ENCODE measurements around the gene OMP. TPM values are rescaled to one million over a fixed set of nuclear protein-coding genes. Genes with fewer than 3 reads are reported as not detected.

Gene OMP
- total RNA-seq, 1 donor from 2014 or later: not detected

DNA sequence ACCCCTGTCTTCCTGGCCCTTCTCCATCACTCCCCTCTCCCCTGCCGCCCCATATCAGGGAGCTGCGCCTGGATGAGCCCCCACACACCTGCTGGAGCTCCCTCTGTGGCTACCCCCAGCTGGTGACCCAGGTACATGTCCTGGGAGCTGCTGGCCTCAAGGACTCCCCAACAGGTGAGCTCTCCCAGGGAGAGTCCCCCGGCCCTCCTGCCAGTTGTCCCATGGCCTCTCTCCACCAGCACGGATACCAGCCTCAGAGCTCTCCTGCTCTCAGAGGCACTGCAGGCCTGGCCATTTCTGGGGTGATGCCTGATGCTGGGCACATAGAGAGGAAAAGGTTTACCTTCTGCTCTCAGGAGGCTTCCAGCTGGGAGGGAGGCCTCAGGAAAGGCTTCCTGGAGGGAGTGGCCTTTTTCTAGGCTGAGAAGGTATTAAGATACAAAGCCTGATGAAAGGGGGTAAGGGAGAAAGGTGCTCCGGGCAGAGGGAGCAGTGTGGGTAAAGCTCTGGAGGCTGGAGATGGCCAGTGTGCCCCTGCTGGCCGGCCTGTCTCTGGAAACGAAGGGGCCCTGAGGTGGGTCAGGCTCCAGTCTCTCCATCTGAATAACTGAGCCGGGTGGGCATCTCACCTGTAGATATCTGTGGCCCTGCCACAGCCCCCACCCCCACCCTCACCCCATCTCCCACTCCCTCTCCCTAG is 19.4 kb downstream of the OMP start:
- no peaks in the 10 kb centered on the region for H3K36me3 Mint-ChIP-seq (ENCODE audit: unreplicated experiment)
- TF ChIP-seq, protein P1, sequence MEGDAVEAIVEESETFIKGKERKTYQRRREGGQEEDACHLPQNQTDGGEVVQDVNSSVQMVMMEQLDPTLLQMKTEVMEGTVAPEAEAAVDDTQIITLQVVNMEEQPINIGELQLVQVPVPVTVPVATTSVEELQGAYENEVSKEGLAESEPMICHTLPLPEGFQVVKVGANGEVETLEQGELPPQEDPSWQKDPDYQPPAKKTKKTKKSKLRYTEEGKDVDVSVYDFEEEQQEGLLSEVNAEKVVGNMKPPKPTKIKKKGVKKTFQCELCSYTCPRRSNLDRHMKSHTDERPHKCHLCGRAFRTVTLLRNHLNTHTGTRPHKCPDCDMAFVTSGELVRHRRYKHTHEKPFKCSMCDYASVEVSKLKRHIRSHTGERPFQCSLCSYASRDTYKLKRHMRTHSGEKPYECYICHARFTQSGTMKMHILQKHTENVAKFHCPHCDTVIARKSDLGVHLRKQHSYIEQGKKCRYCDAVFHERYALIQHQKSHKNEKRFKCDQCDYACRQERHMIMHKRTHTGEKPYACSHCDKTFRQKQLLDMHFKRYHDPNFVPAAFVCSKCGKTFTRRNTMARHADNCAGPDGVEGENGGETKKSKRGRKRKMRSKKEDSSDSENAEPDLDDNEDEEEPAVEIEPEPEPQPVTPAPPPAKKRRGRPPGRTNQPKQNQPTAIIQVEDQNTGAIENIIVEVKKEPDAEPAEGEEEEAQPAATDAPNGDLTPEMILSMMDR (IDR thresholded peaks at IDR 0.05; ENCODE audit: partially characterized antibody, unreplicated experiment): no peak
- H3K27me3 Mint-ChIP-seq (ENCODE audit: unreplicated experiment): peaks cover 3% of the 10 kb centered on the region

DNA sequence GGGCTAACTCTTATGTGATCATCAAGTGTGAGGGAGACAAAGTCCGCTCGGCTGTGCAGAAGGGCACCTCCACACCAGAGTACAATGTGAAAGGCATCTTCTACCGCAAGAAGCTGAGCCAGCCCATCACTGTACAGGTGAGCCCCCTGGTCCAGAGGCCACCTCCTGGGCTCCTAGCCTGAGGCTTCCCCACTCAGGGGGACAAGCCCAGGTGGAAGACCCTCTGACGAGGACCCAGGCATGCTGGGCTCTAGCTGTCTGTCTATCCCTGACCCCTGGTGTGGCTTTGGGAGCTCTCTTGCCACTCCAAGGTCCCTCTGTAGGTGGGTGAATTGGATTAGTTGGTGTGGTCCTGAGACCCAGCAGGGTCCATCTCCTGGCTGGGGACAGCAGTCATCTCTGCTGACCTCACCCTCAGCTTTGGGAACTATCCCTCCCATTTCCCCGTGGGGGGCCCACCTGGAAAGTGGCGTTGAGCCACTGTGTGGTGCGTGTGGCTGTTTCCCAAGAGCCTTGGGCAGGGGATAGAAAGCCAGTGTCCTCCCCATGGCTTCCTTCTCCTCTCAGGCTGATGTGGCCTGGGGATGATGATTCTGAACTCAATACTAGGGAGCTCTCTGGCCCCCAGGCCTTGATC is 20.1 kb downstream of the OMP start:
- DNase-seq: no peak
- TF ChIP-seq, protein P1 (IDR thresholded peaks at IDR 0.05; ENCODE audit: partially characterized antibody, unreplicated experiment): no peak
- H3K9me3 Mint-ChIP-seq (ENCODE audit: unreplicated experiment): peaks cover 6% of the 10 kb centered on the region
- H3K36me3 Mint-ChIP-seq (ENCODE audit: unreplicated experiment): no peaks in the 10 kb centered on the region
- peaks cover 6% of the 10 kb centered on the region for H3K27me3 Mint-ChIP-seq (ENCODE audit: unreplicated experiment)
- peaks cover 3% of the 10 kb centered on the region for H3K4me1 Mint-ChIP-seq (ENCODE audit: low read depth, unreplicated experiment)
- H3K27ac Mint-ChIP-seq (ENCODE audit: unreplicated experiment): no peak overlapping the region
- no peak overlapping the region for H3K4me3 Mint-ChIP-seq (ENCODE audit: unreplicated experiment)

More for the DNA sequence above, 19.4 kb downstream of the OMP start:
- H3K4me3 Mint-ChIP-seq (ENCODE audit: unreplicated experiment): no peak overlapping the region
- H3K9me3 Mint-ChIP-seq (ENCODE audit: unreplicated experiment): peaks cover 6% of the 10 kb centered on the region
- no peaks in the 10 kb centered on the region for H3K4me1 Mint-ChIP-seq (ENCODE audit: low read depth, unreplicated experiment)
- no peak for DNase-seq
- H3K27ac Mint-ChIP-seq (ENCODE audit: unreplicated experiment): no peak overlapping the region

- Mint-ChIP-seq H3K4me1 (ENCODE audit: low read depth, unreplicated experiment) (peaks cover 10% of the 10 kb centered on the region), H3K36me3 (ENCODE audit: unreplicated experiment) (no peaks in the 10 kb centered on the region), H3K27ac (ENCODE audit: unreplicated experiment) (no peak overlapping the region), H3K4me3 (ENCODE audit: unreplicated experiment) (no peak overlapping the region), H3K9me3 (ENCODE audit: unreplicated experiment) (peaks cover 6% of the 10 kb centered on the region), H3K27me3 (ENCODE audit: unreplicated experiment) (peaks cover 7% of the 10 kb centered on the region)
- no peak for DNase-seq
- TF ChIP-seq, protein P1 (IDR thresholded peaks at IDR 0.05; ENCODE audit: partially characterized antibody, unreplicated experiment): no peak
Measured at GRCh38 chr11:77123591-77123990, 21.0 kb downstream of the OMP start.

DNA sequence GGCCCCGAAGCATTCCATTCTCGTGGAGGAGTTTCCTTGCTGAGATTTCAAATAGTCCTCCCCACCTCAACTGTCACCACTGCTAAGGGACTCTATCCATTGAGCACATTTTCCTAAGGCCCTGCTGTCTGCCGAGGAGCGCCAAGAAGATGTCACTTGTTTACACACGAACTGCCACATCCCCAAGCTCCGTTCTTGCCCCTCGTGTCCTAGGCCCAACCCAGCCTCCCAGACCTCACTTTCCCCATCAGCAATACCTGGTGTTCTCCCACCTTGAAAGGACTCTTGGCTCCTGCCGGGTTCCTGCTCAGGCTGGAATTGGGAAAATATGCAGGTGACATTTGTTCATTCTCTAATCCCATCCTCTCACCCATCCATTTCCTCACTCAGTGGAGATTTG is 21.4 kb downstream of the OMP start:
- peaks cover 7% of the 10 kb centered on the region for H3K27me3 Mint-ChIP-seq (ENCODE audit: unreplicated experiment)
- TF ChIP-seq, protein P1 (IDR thresholded peaks at IDR 0.05; ENCODE audit: partially characterized antibody, unreplicated experiment): no peak
- DNase-seq: no peak
- no peak overlapping the region for H3K27ac Mint-ChIP-seq (ENCODE audit: unreplicated experiment)
- H3K36me3 Mint-ChIP-seq (ENCODE audit: unreplicated experiment): no peaks in the 10 kb centered on the region
- H3K9me3 Mint-ChIP-seq (ENCODE audit: unreplicated experiment): peaks cover 6% of the 10 kb centered on the region
- H3K4me3 Mint-ChIP-seq (ENCODE audit: unreplicated experiment): no peak overlapping the region
- peaks cover 13% of the 10 kb centered on the region for H3K4me1 Mint-ChIP-seq (ENCODE audit: low read depth, unreplicated experiment)

DNA sequence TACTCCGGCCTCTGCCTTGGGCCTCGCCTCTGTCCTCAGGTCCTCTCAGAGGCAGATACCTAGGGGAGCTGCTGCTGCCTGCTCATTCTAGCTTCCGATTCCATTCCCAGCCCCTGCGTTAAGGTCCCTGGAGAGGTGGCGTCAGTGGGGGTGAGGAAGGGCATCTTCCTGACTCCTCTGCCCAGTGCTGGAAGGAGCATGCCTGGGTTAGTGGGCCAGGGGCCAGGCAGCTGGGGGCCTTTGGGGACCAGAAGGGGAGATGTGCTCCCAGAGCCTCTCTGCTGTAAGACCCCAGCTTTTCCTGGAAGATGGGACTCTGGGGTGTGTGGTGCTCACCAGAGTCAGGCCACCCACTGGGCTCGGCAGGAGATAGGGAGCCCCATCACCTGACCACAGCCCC is 21.8 kb downstream of the OMP start:
- Mint-ChIP-seq H3K4me3 (ENCODE audit: unreplicated experiment) (no peak overlapping the region), H3K36me3 (ENCODE audit: unreplicated experiment) (no peaks in the 10 kb centered on the region), H3K9me3 (ENCODE audit: unreplicated experiment) (peaks cover 6% of the 10 kb centered on the region), H3K27me3 (ENCODE audit: unreplicated experiment) (peaks cover 7% of the 10 kb centered on the region), H3K4me1 (ENCODE audit: low read depth, unreplicated experiment) (peaks cover 15% of the 10 kb centered on the region), H3K27ac (ENCODE audit: unreplicated experiment) (no peak overlapping the region)
- DNase-seq: no peak
- TF ChIP-seq, protein P1 (IDR thresholded peaks at IDR 0.05; ENCODE audit: partially characterized antibody, unreplicated experiment): no peak
